Ishikawa (cell line): ENCODE results near the gene POU5F1.
A peak's percentile ranks its signal among the peaks of the same experiment; 100 is the strongest.

Experiments
- CEBPB ChIP-seq: IDR thresholded peaks from 2 replicates; pipeline ENCODE4 v1.6.1; 2012
- CREB1 ChIP-seq: IDR thresholded peaks from 2 replicates; pipeline ENCODE4 v1.6.1; 2012; ENCODE audit warnings: low read depth
- EGR1 ChIP-seq: IDR thresholded peaks from 2 replicates; pipeline ENCODE4 v1.6.1; 2012
- EP300 ChIP-seq: IDR thresholded peaks from 2 replicates; pipeline ENCODE4 v1.6.1; 2012; ENCODE audit warnings: borderline replicate concordance
- FOXM1 ChIP-seq: IDR thresholded peaks from 2 replicates; pipeline ENCODE4 v1.6.1; 2012; ENCODE audit warnings: low read depth, borderline replicate concordance
- NFIC ChIP-seq: IDR thresholded peaks from 2 replicates; pipeline ENCODE4 v1.6.1; 2012
- RAD21 ChIP-seq: IDR thresholded peaks from 2 replicates; pipeline ENCODE4 v1.6.1; 2012; ENCODE audit warnings: low read depth
- TAF1 ChIP-seq: IDR thresholded peaks from 2 replicates; pipeline ENCODE4 v1.6.1; 2012; ENCODE audit warnings: low read depth, mild to moderate bottlenecking
- TCF12 ChIP-seq: IDR thresholded peaks from 2 replicates; pipeline ENCODE4 v1.6.1; 2012; ENCODE audit warnings: low read depth
- TEAD4 ChIP-seq: IDR thresholded peaks from 2 replicates; pipeline ENCODE4 v1.6.1; 2012
- YY1 ChIP-seq: IDR thresholded peaks from 2 replicates; pipeline ENCODE4 v1.6.1; 2012; ENCODE audit warnings: low read depth
- ZBTB7A ChIP-seq: IDR thresholded peaks from 2 replicates; pipeline ENCODE4 v1.6.1; 2012; ENCODE audit warnings: low read depth
- TF ChIP-seq, protein P1 (sequence below): IDR thresholded peaks from 2 replicates; pipeline ENCODE4 v1.6.1; 2012; ENCODE audit warnings: low read depth, mild to moderate bottlenecking
- TF ChIP-seq, protein P2 (sequence below): IDR thresholded peaks from 2 replicates; pipeline ENCODE4 v1.6.1; 2012
- TF ChIP-seq, protein P3 (sequence below): IDR thresholded peaks from 2 replicates; pipeline ENCODE4 v1.6.1; 2012

The POU5F1 gene

DNA sequence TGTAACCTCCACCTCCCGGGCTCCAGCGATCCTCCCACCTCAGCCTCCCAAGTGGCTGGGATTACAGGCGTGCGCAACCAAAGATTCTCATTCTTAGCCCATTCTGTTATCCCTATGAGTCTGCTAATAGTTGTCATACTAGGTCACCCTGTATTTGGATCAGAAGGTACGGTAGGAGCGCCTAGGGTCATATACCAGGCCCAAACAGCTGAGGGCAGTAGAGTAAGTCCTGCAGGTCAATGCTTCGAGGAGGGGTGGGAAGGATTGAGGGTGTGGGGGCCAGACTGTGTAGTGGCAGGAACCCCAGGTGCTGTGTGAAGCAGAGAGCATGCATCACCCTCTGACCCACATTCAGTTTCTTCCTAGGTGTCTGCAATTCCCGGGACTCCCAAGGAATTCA, 22.7 kb upstream of the POU5F1 start:
- TF ChIP-seq EGR1 (no peak), RAD21 (0 out of 2 replicates have a peak, but pooled peaks have one; percentile 2)

DNA sequence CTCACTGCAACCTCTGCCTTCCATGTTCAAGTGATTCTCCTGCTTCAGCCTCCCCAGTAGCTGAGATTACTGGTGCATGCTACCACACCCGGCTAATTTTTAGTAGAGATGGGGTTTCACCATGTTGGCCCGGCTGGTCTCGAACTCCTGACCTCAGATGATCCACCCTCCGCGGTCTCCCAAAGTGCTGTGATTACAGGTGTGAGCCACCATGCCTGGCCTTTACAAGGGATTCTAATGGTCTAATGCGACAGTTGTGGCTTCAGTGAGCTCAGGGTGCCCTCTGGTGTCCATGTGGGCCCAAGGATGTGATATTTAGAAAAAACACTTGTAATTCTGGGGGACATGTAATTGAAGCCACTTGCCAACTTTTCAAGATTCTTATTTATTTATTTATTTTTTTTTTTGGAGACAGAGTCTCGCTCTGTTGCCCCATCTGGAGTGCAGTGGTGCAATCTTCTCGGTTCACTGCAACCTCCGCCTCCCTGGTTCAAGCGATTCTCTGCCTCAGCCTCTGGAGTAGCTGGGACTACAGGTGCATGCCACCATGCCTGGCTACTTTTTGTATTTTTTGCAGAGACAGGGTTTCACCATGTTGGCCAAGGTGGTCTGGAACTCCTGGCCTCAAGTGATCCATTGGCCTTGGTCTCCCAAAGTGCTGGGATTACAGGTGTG, 22.1 kb upstream of the POU5F1 start:
- peak; percentile 90 for TF ChIP-seq RAD21

DNA sequence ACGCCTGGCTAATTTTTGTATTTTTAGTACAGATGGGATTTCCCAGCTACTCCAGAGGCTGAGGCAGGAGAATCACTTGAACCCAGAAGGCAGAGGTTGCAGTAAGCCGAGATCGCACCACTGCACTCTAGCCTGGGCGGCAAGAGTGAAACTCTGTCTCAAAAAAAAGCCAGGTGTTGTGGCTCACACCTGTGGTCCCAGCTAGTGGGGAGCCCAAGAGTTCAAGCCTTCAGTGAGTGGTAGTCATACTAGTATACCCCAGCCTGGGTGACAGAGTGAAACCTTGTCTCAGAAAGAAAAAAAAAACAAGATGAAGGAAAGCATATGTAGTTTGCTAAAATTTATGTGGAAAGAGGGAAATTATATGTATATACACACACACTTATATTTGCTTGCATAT, 20.0 kb upstream of the POU5F1 start:
- TF ChIP-seq, protein P1, sequence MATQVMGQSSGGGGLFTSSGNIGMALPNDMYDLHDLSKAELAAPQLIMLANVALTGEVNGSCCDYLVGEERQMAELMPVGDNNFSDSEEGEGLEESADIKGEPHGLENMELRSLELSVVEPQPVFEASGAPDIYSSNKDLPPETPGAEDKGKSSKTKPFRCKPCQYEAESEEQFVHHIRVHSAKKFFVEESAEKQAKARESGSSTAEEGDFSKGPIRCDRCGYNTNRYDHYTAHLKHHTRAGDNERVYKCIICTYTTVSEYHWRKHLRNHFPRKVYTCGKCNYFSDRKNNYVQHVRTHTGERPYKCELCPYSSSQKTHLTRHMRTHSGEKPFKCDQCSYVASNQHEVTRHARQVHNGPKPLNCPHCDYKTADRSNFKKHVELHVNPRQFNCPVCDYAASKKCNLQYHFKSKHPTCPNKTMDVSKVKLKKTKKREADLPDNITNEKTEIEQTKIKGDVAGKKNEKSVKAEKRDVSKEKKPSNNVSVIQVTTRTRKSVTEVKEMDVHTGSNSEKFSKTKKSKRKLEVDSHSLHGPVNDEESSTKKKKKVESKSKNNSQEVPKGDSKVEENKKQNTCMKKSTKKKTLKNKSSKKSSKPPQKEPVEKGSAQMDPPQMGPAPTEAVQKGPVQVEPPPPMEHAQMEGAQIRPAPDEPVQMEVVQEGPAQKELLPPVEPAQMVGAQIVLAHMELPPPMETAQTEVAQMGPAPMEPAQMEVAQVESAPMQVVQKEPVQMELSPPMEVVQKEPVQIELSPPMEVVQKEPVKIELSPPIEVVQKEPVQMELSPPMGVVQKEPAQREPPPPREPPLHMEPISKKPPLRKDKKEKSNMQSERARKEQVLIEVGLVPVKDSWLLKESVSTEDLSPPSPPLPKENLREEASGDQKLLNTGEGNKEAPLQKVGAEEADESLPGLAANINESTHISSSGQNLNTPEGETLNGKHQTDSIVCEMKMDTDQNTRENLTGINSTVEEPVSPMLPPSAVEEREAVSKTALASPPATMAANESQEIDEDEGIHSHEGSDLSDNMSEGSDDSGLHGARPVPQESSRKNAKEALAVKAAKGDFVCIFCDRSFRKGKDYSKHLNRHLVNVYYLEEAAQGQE = no peak
- TF ChIP-seq CEBPB = no peak
- TF ChIP-seq TAF1 = no peak
- no peak for TF ChIP-seq ZBTB7A
- no peak for TF ChIP-seq EP300

DNA sequence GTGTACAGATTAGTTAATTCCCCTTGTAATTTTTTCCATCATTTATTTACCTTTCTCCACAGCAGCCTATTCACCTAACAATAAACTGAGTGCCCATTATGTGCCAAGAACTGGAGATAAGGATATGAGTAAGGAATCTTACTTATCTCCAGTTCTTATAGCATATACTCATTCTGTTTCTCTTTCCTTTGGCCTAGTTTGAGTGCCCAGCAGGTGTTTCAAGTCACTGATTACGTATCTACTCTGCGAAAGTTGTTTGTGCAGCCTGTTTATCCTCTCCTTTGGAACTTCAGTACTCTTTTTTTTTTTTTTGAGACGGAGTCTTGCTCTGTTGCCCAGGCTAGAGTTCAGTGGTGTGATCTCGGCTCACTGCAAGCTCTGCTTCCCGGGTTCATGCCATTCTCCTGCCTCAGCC, 17.3 kb upstream of the POU5F1 start:
- TF ChIP-seq, protein P2, sequence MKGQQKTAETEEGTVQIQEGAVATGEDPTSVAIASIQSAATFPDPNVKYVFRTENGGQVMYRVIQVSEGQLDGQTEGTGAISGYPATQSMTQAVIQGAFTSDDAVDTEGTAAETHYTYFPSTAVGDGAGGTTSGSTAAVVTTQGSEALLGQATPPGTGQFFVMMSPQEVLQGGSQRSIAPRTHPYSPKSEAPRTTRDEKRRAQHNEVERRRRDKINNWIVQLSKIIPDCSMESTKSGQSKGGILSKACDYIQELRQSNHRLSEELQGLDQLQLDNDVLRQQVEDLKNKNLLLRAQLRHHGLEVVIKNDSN = no peak
- TF ChIP-seq, protein P1 = no peak
- TF ChIP-seq FOXM1 = no peak
- no peak for TF ChIP-seq EP300
- TF ChIP-seq, protein P3, sequence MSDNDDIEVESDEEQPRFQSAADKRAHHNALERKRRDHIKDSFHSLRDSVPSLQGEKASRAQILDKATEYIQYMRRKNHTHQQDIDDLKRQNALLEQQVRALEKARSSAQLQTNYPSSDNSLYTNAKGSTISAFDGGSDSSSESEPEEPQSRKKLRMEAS = no peak
- TF ChIP-seq TCF12 = no peak
- no peak for TF ChIP-seq NFIC
- no peak for TF ChIP-seq CREB1
- no peak for TF ChIP-seq TAF1
- no peak for TF ChIP-seq CEBPB
- no peak for TF ChIP-seq TEAD4
- no peak for TF ChIP-seq YY1

DNA sequence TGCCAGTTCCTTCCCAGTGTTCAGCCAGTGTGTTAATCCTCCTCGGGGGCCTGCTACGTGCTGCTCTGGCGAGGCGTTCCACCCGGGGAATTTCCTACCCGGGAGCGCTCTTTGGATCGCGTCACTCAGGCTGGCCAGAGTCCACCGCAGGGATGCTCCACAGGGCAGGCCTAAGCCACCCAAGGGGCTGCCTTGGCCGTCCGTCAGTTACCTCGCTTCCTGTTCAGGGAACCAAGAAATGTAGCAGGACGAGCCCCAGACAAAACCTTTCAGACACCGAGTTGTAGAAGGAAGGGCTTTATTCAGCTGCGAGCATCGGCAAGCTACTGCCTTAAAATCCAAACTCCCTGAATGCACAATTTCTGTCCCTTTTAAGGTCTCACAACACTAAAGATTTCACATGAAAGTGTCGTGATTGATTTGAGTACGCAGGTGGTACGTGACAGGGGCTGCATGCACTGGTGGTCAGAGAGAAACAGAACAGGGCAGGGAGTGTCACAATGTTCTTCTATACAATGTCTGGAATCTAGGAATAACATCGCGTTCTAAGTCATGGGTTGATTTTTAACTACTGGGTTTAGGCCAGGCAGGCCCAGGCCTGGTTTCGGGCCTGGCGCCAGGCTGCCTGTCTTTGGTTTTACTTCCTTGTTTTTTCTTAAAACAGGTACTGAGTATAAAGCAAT, 15.7 kb upstream of the POU5F1 start:
- no peak for TF ChIP-seq RAD21

DNA sequence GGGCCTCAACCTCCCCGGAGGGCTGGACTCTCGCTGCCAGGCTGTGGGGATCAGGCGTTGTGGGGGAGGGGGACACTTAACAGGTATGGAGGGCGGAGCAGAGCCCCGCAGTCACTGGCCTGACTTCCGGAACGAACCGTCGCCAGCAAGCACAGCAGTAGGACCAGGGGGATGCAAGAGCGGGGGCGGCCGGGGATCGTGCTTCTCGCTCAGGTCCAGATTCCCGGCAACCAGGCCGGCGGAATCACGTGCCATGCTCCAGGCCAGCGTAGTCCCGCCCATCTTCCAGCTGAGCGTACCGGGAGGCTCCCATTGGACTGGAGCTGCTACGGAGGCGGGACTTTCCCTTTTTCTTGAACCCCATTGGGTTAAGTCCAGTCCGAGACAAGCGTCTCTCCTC, 10.0 kb upstream of the POU5F1 start:
- TF ChIP-seq, protein P2 = no peak
- no peak for TF ChIP-seq CREB1
- no peak for TF ChIP-seq FOXM1
- no peak for TF ChIP-seq EP300
- no peak for TF ChIP-seq TAF1
- no peak for TF ChIP-seq EGR1
- TF ChIP-seq, protein P1 = no peak
- TF ChIP-seq TCF12 = no peak
- no peak for TF ChIP-seq YY1
- no peak for TF ChIP-seq TEAD4
- TF ChIP-seq NFIC = no peak
- TF ChIP-seq RAD21 = no peak
- TF ChIP-seq, protein P3 = no peak
- TF ChIP-seq ZBTB7A = no peak
